DOHH2 (cell line): Measurements from ENCODE around the gene HS6ST1.

Experiments used
- H3F3A ChIP-seq: fragments of 200-600 bp; sonication (generic), shearing (Covaris generic); 2 replicates; pipeline ENCODE4 v1.6.0; 2016; ENCODE audit warnings: antibody characterized with exemption, mild to moderate bottlenecking; ENCODE audit not compliant: control insufficient read depth, insufficient read depth
- H3K27ac ChIP-seq: fragments of 200-600 bp; sonication (generic); 2 replicates; pipeline ENCODE4 v1.5.1; 2014; ENCODE audit warnings: low read depth, mild to moderate bottlenecking, low read length, moderate library complexity
- H3K27me3 ChIP-seq: fragments of 200-600 bp; sonication (generic); 2 replicates; pipeline ENCODE4 v1.6.1; 2014; ENCODE audit warnings: mild to moderate bottlenecking, low read length, mixed read lengths; ENCODE audit not compliant: control insufficient read depth
- H3K36me3 ChIP-seq: fragments of 200-600 bp; sonication (generic); 2 replicates; pipeline ENCODE4 v1.6.1; 2014; ENCODE audit warnings: mild to moderate bottlenecking, low read length, moderate library complexity, mixed read lengths; ENCODE audit not compliant: control insufficient read depth
- H3K4me1 ChIP-seq: fragments of 200-600 bp; sonication (generic); 2 replicates; pipeline ENCODE4 v1.6.1; 2014; ENCODE audit warnings: mild to moderate bottlenecking, low read length, mixed read lengths; ENCODE audit not compliant: control insufficient read depth
- H3K4me2 ChIP-seq: fragments of 200-600 bp; sonication (generic); 2 replicates; pipeline ENCODE4 v1.6.0; 2014; ENCODE audit warnings: mild to moderate bottlenecking, low read length, moderate library complexity
- H3K4me3 ChIP-seq: fragments of 200-600 bp; sonication (generic); 2 replicates; pipeline ENCODE4 v1.5.1; 2014; ENCODE audit warnings: mild to moderate bottlenecking, low read length, mixed read lengths
- H3K79me2 ChIP-seq: fragments of 200-600 bp; sonication (generic); 2 replicates; pipeline ENCODE4 v1.6.1; 2014; ENCODE audit warnings: mild to moderate bottlenecking, low read length, mixed read lengths; ENCODE audit not compliant: control insufficient read depth
- H3K9me2 ChIP-seq: fragments of 200-600 bp; sonication (generic); replicated peaks from 2 replicates; pipeline ENCODE4 v1.6.1; 2014; ENCODE audit warnings: mild to moderate bottlenecking, low read length, mixed read lengths; ENCODE audit not compliant: control insufficient read depth
- H3K9me3 ChIP-seq: fragments of 200-600 bp; sonication (generic); 2 replicates; pipeline ENCODE4 v1.6.1; 2014; ENCODE audit warnings: antibody characterized with exemption, low read length, mixed read lengths; ENCODE audit not compliant: control insufficient read depth, insufficient read depth
- H4K20me1 ChIP-seq: fragments of 200-600 bp; sonication (generic); 2 replicates; pipeline ENCODE4 v1.6.0; 2014; ENCODE audit warnings: low read depth, mild to moderate bottlenecking, antibody characterized with exemption, low read length, moderate library complexity; ENCODE audit not compliant: control insufficient read depth, insufficient read depth
- CTCF ChIP-seq: fragments of 200-600 bp; sonication (generic); IDR thresholded peaks from one replicate; pipeline ENCODE4 v1.5.1; 2014; ENCODE audit warnings: antibody characterized with exemption, mild to moderate bottlenecking, low read depth, low read length; ENCODE audit not compliant: poor library complexity, severe bottlenecking
- EZH2phosphoT487 ChIP-seq: fragments of 200-600 bp; sonication (generic); IDR thresholded peaks from 2 replicates; pipeline ENCODE4 v1.6.1; 2017; ENCODE audit warnings: borderline replicate concordance, mild to moderate bottlenecking, antibody characterized with exemption, low read length, moderate library complexity, mixed read lengths

Gene HS6ST1

GRCh38 chr2:128345436-128346165, 26.9 kb upstream of the HS6ST1 start:
- Histone ChIP-seq H3K79me2 (no peaks in the 10 kb centered on the region), H3K9me3 (peaks cover 4% of the 10 kb centered on the region; the same call in 1 of the 2 replicates), H3K27me3 (no peaks in the 10 kb centered on the region), H3F3A (no peaks in the 10 kb centered on the region), H3K4me3 (no peak overlapping the region), H3K36me3 (no peaks in the 10 kb centered on the region), H3K9me2 (no peaks in the 10 kb centered on the region), H3K4me2 (no peak overlapping the region), H3K27ac (no peak overlapping the region), H3K4me1 (no peaks in the 10 kb centered on the region), H4K20me1 (no peaks in the 10 kb centered on the region)
- no peak for TF ChIP-seq EZH2phosphoT487

GRCh38 chr2:128344101-128344500, 25.4 kb upstream of the HS6ST1 start:
- no peaks in the 10 kb centered on the region for H3K36me3 ChIP-seq
- H3F3A ChIP-seq = no peaks in the 10 kb centered on the region
- H3K4me1 ChIP-seq = no peaks in the 10 kb centered on the region
- H3K9me2 ChIP-seq = no peaks in the 10 kb centered on the region
- no peaks in the 10 kb centered on the region for H3K27me3 ChIP-seq
- H3K4me3 ChIP-seq = no peak overlapping the region
- H3K79me2 ChIP-seq = no peaks in the 10 kb centered on the region
- no peak for TF ChIP-seq EZH2phosphoT487
- no peak for TF ChIP-seq CTCF
- peaks cover 4% of the 10 kb centered on the region; the same call in 1 of the 2 replicates for H3K9me3 ChIP-seq
- H4K20me1 ChIP-seq = no peaks in the 10 kb centered on the region
- H3K27ac ChIP-seq = no peak overlapping the region
- no peak overlapping the region for H3K4me2 ChIP-seq

- no peaks in the 10 kb centered on the region for H3K79me2 ChIP-seq
- no peak for TF ChIP-seq CTCF
- TF ChIP-seq EZH2phosphoT487 = no peak
- peaks cover 4% of the 10 kb centered on the region; the same call in 1 of the 2 replicates for H3K9me3 ChIP-seq
- H3K36me3 ChIP-seq = no peaks in the 10 kb centered on the region
- H3K9me2 ChIP-seq = no peaks in the 10 kb centered on the region
- H3K27me3 ChIP-seq = no peaks in the 10 kb centered on the region
- no peak overlapping the region for H3K27ac ChIP-seq
- no peaks in the 10 kb centered on the region for H3F3A ChIP-seq
- no peaks in the 10 kb centered on the region for H3K4me1 ChIP-seq
- no peak overlapping the region for H3K4me3 ChIP-seq
- no peak overlapping the region for H3K4me2 ChIP-seq
- H4K20me1 ChIP-seq = no peaks in the 10 kb centered on the region
Observed at GRCh38 chr2:128343459-128343858, 24.8 kb upstream of the HS6ST1 start.

- no peaks in the 10 kb centered on the region for H3K27me3 ChIP-seq
- TF ChIP-seq CTCF (no peak), EZH2phosphoT487 (no peak)
- H3K9me3 ChIP-seq = peaks cover 4% of the 10 kb centered on the region; the same call in 1 of the 2 replicates
- no peaks in the 10 kb centered on the region for H3K36me3 ChIP-seq
- H3F3A ChIP-seq = no peaks in the 10 kb centered on the region
- no peaks in the 10 kb centered on the region for H3K4me1 ChIP-seq
- H3K27ac ChIP-seq = no peak overlapping the region
- H3K4me2 ChIP-seq = no peak overlapping the region
- no peaks in the 10 kb centered on the region for H4K20me1 ChIP-seq
- H3K4me3 ChIP-seq = no peak overlapping the region
- no peaks in the 10 kb centered on the region for H3K9me2 ChIP-seq
- H3K79me2 ChIP-seq = no peaks in the 10 kb centered on the region
Observed at GRCh38 chr2:128342550-128342949, 23.9 kb upstream of the HS6ST1 start.
